Karpas-422 (cell line): ENCODE data around the gene BMP7. TPM values are rescaled to one million over a fixed set of nuclear protein-coding genes. Genes with fewer than 3 reads are reported as not detected.
"Not testable (repeated sequence)": the region's sequence is repeated elsewhere in the genome, so short reads cannot be mapped to it uniquely, and the experiment has no call there.

Experiments
- DNase-seq: peaks from one replicate; pipeline ENCODE4 v3.0.0-alpha.2; 2015
- H2AFZ ChIP-seq: fragments of 200-600 bp; sonication (generic); 2 replicates; pipeline ENCODE4 v1.6.1; 2014; ENCODE audit warnings: antibody characterized with exemption, low read length, mixed read lengths
- H3K27ac ChIP-seq: fragments of 200-600 bp; sonication (generic); 2 replicates; pipeline ENCODE4 v1.5.1; 2014; ENCODE audit warnings: mild to moderate bottlenecking, low read length, moderate library complexity
- H3K27me3 ChIP-seq: fragments of 200-600 bp; sonication (generic); 2 replicates; pipeline ENCODE4 v1.6.1; 2014; ENCODE audit warnings: low read length, mixed read lengths
- H3K36me3 ChIP-seq: fragments of 200-600 bp; sonication (generic); 2 replicates; pipeline ENCODE4 v1.6.1; 2014; ENCODE audit warnings: low read length, mixed read lengths; ENCODE audit not compliant: insufficient read depth
- H3K4me1 ChIP-seq: fragments of 200-600 bp; sonication (generic); 2 replicates; pipeline ENCODE4 v1.6.1; 2014; ENCODE audit warnings: mild to moderate bottlenecking, low read length, mixed read lengths
- H3K4me2 ChIP-seq: fragments of 200-600 bp; sonication (generic); 2 replicates; pipeline ENCODE4 v1.6.1; 2014; ENCODE audit warnings: low read length, low read depth, mild to moderate bottlenecking; ENCODE audit not compliant: poor library complexity, severe bottlenecking
- H3K4me3 ChIP-seq: fragments of 200-600 bp; sonication (generic); 2 replicates; pipeline ENCODE4 v1.5.1; 2014; ENCODE audit warnings: mild to moderate bottlenecking, antibody characterized with exemption, low read length, mixed read lengths
- H3K79me2 ChIP-seq: fragments of 200-600 bp; sonication (generic); 2 replicates; pipeline ENCODE4 v1.6.1; 2014; ENCODE audit warnings: mild to moderate bottlenecking, low read length, mixed read lengths
- H3K9ac ChIP-seq: fragments of 200-600 bp; sonication (generic); 2 replicates; pipeline ENCODE4 v1.6.0; 2014; ENCODE audit warnings: low read length
- H3K9me2 ChIP-seq: fragments of 200-600 bp; sonication (generic), shearing (Covaris generic); replicated peaks from 2 replicates; pipeline ENCODE4 v1.6.0; 2014; ENCODE audit warnings: mild to moderate bottlenecking, low read length, moderate library complexity; ENCODE audit not compliant: insufficient read depth
- H3K9me3 ChIP-seq: fragments of 300-700, 200-600 bp; sonication (generic); 2 replicates; pipeline ENCODE4 v1.6.1; 2014; ENCODE audit warnings: low read length, mixed read lengths
- H4K20me1 ChIP-seq: fragments of 200-600 bp; sonication (generic); 2 replicates; pipeline ENCODE4 v1.6.1; 2014; ENCODE audit warnings: mild to moderate bottlenecking, antibody characterized with exemption, low read length, low read depth; ENCODE audit not compliant: insufficient read depth
- total RNA-seq: library from RNA; depleted of rRNA; stranded (reverse); fragments of >200 nt; shearing (Covaris generic); gene quantifications from 2 replicates; pipeline ENCODE4 v1.2.3, GENCODE V29; 2014; ENCODE audit warnings: low replicate concordance

BMP7 gene
- total RNA-seq, 1 experiment from 2014 or later: not detected

GRCh38 chr20:57282670-57283361, 16.4 kb upstream of the BMP7 start:
- Histone ChIP-seq H3K79me2 (no peaks in the 10 kb centered on the region), H3K4me1 (peaks cover 56% of the 10 kb centered on the region), H3K9me3 (no peaks in the 10 kb centered on the region), H3K36me3 (no peaks in the 10 kb centered on the region), H3K9ac (no peak overlapping the region), H2AFZ (no peak overlapping the region), H3K9me2 (no peaks in the 10 kb centered on the region), H3K27ac (no peak overlapping the region), H3K4me3 (no peak overlapping the region), H3K4me2 (no peak overlapping the region), H3K27me3 (no peaks in the 10 kb centered on the region), H4K20me1 (no peaks in the 10 kb centered on the region)
- no peak for DNase-seq

- H3K36me3 ChIP-seq: no peaks in the 10 kb centered on the region
- H3K27me3 ChIP-seq: no peaks in the 10 kb centered on the region
- H3K9me3 ChIP-seq: no peaks in the 10 kb centered on the region
- H4K20me1 ChIP-seq: no peaks in the 10 kb centered on the region
- H3K9me2 ChIP-seq: no peaks in the 10 kb centered on the region
- H2AFZ ChIP-seq: no peak overlapping the region
- DNase-seq: no peak
- H3K4me1 ChIP-seq: peaks cover 55% of the 10 kb centered on the region
- no peak overlapping the region for H3K27ac ChIP-seq
- H3K4me2 ChIP-seq: no peak overlapping the region
- no peak overlapping the region for H3K4me3 ChIP-seq
- H3K79me2 ChIP-seq: no peaks in the 10 kb centered on the region
- H3K9ac ChIP-seq: no peak overlapping the region
Observed at GRCh38 chr20:57281900-57282299, 15.5 kb upstream of the BMP7 start.

- H3K4me3 ChIP-seq: no peak overlapping the region
- no peaks in the 10 kb centered on the region for H3K9me2 ChIP-seq
- H3K79me2 ChIP-seq: no peaks in the 10 kb centered on the region
- H4K20me1 ChIP-seq: no peaks in the 10 kb centered on the region
- no peaks in the 10 kb centered on the region for H3K27me3 ChIP-seq
- H3K27ac ChIP-seq: no peak overlapping the region
- no peaks in the 10 kb centered on the region for H3K36me3 ChIP-seq
- H3K9me3 ChIP-seq: no peaks in the 10 kb centered on the region
- peaks cover 49% of the 10 kb centered on the region for H3K4me1 ChIP-seq
- peak overlapping the region; percentile 30; the same call in 1 of the 2 replicates for H2AFZ ChIP-seq
- H3K9ac ChIP-seq: no peak overlapping the region
- DNase-seq: no peak
- no peak overlapping the region for H3K4me2 ChIP-seq
Observed at GRCh38 chr20:57280221-57280620, 13.8 kb upstream of the BMP7 start.

- H3K27me3 ChIP-seq, DNase-seq, H3K4me3 ChIP-seq, H3K9me3 ChIP-seq, H3K79me2 ChIP-seq, H3K9me2 ChIP-seq, H2AFZ ChIP-seq, H3K9ac ChIP-seq, H4K20me1 ChIP-seq, H3K4me2 ChIP-seq, H3K27ac ChIP-seq, H3K36me3 ChIP-seq: not testable (repeated sequence)
- peaks cover 43% of the 10 kb centered on the region for H3K4me1 ChIP-seq
Observed at GRCh38 chr20:57279548-57279947, 13.1 kb upstream of the BMP7 start.

GRCh38 chr20:57278457-57278856, 12.0 kb upstream of the BMP7 start:
- Histone ChIP-seq H3K4me2 (no peak overlapping the region), H3K27ac (no peak overlapping the region), H3K36me3 (no peaks in the 10 kb centered on the region), H3K9me2 (no peaks in the 10 kb centered on the region), H3K4me3 (no peak overlapping the region), H4K20me1 (no peaks in the 10 kb centered on the region), H3K79me2 (no peaks in the 10 kb centered on the region), H3K4me1 (peaks cover 34% of the 10 kb centered on the region), H3K9ac (no peak overlapping the region), H3K9me3 (no peaks in the 10 kb centered on the region), H2AFZ (peak overlapping the region; percentile 24; the same call in 1 of the 2 replicates), H3K27me3 (no peaks in the 10 kb centered on the region)
- DNase-seq: no peak

GRCh38 chr20:57277398-57278105, 11.1 kb upstream of the BMP7 start:
- Histone ChIP-seq H4K20me1 (no peaks in the 10 kb centered on the region), H3K4me3 (no peak overlapping the region), H3K79me2 (no peaks in the 10 kb centered on the region), H2AFZ (no peak overlapping the region; the same call in 1 of the 2 replicates), H3K9me3 (no peaks in the 10 kb centered on the region), H3K4me1 (peaks cover 34% of the 10 kb centered on the region), H3K4me2 (no peak overlapping the region), H3K36me3 (no peaks in the 10 kb centered on the region), H3K9ac (no peak overlapping the region), H3K27ac (no peak overlapping the region), H3K27me3 (no peaks in the 10 kb centered on the region), H3K9me2 (no peaks in the 10 kb centered on the region)
- DNase-seq: no peak

GRCh38 chr20:57276221-57276620, 9.8 kb upstream of the BMP7 start:
- no peaks in the 10 kb centered on the region for H3K36me3 ChIP-seq
- H3K27me3 ChIP-seq: no peaks in the 10 kb centered on the region
- no peak overlapping the region for H2AFZ ChIP-seq
- H3K9me2 ChIP-seq: no peaks in the 10 kb centered on the region
- H3K9me3 ChIP-seq: no peaks in the 10 kb centered on the region
- no peak overlapping the region for H3K4me2 ChIP-seq
- H3K79me2 ChIP-seq: no peaks in the 10 kb centered on the region
- no peak for DNase-seq
- no peak overlapping the region for H3K4me3 ChIP-seq
- peaks cover 34% of the 10 kb centered on the region for H3K4me1 ChIP-seq
- H3K9ac ChIP-seq: no peak overlapping the region
- H3K27ac ChIP-seq: no peak overlapping the region
- no peaks in the 10 kb centered on the region for H4K20me1 ChIP-seq

GRCh38 chr20:57275813-57276212, 9.4 kb upstream of the BMP7 start:
- no peaks in the 10 kb centered on the region for H3K36me3 ChIP-seq
- H3K4me1 ChIP-seq: peaks cover 34% of the 10 kb centered on the region

More at GRCh38 chr20:57275813-57276212, 9.4 kb upstream of the BMP7 start:
- Histone ChIP-seq H3K4me3 (no peak overlapping the region), H3K4me2 (no peak overlapping the region), H3K27me3 (no peaks in the 10 kb centered on the region), H3K9ac (no peak overlapping the region), H4K20me1 (no peaks in the 10 kb centered on the region), H3K27ac (no peak overlapping the region), H3K9me3 (no peaks in the 10 kb centered on the region), H3K79me2 (no peaks in the 10 kb centered on the region), H2AFZ (no peak overlapping the region), H3K9me2 (no peaks in the 10 kb centered on the region)
- DNase-seq: no peak
